Measurements from ENCODE around the gene TMEM174.
A peak's percentile ranks its signal among the peaks of the same experiment; 100 is the strongest.
"Not testable (repeated sequence)": the region's sequence is repeated elsewhere in the genome, so short reads cannot be mapped to it uniquely, and the experiment has no call there.

TMEM174 gene

DNA sequence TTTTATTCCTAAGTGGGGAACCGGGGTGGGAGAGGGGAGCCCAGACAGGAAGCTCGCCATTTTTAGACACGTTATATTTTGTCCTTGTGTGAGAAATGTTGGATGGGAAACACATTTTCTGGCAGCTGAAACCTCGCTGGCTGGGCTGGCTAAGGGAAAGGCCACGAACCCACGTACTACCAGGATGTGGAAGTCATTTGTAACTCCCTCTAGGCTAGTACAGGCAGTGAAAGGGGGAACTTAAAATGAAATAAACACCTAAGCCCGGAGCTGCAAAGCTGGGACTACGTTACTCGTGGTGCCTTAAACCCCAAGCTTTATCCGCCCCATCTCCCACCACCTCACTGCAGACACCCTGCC, 42.5 kb downstream of the TMEM174 start:
- TF ChIP-seq CTCF (IDR thresholded peaks at IDR 0.05; ENCODE audit: unreplicated experiment in 3 of 3), result no peak
- peaks cover 4% of the 10 kb centered on the region for H3K36me3 Mint-ChIP-seq (ENCODE audit: low read depth)
- H3K4me1 Mint-ChIP-seq, result peaks cover 21% of the 10 kb centered on the region
- peaks cover 14% of the 10 kb centered on the region for H3K9me3 Mint-ChIP-seq
- H3K27me3 Mint-ChIP-seq (ENCODE audit: low read depth), result peaks cover 92% of the 10 kb centered on the region
- peak overlapping the region; percentile 67 to 75 (median 69) for H3K4me3 Mint-ChIP-seq
- H3K27ac Mint-ChIP-seq, result peak overlapping the region in 2 of 3 experiments; percentile 59 to 65

DNA sequence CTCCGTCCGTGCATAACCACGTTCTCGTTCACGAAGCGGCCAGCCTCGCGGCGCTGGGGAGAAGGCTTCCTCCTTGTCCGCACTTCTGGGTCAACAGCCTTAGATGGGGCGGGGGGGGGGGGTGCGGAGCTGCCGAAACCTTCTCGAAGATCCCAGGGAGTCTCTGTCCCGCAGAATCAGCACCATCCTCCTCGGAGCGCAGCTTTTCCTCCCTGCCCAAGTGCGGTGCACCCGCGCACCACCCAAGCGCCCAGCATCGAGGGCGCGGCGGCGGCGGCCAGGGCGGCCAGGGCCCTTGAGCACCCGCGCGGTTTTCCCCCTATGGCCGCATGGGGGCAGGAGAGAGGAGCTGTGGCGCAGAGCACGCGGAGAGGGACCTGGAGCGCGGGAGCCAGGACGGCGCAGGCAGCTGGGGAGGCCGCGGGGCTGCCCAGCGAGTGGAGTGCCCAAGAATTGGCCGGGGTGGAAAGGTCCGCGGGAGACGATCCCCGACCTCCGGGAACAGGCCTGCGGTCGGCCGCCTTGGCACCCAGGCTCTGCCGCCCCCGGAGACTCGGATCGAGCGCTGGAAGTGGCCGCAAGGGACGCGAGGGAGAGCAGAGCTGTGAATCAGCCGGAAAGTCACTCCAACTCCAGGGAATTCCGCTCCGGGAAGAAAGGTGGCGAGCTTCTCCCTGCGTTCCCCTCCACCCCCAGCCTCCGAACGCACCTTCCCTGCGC, 43.1 kb downstream of the TMEM174 start:
- H3K27ac Mint-ChIP-seq, result peak overlapping the region in 2 of 3 experiments; percentile 59 to 65
- H3K27me3 Mint-ChIP-seq (ENCODE audit: low read depth), result peaks cover 92% of the 10 kb centered on the region
- peak overlapping the region; percentile 67 to 75 (median 69) for H3K4me3 Mint-ChIP-seq
- H3K9me3 Mint-ChIP-seq, result peaks cover 9% of the 10 kb centered on the region
- H3K4me1 Mint-ChIP-seq, result peaks cover 21% of the 10 kb centered on the region
- TF ChIP-seq CTCF (IDR thresholded peaks at IDR 0.05; ENCODE audit: unreplicated experiment in 3 of 3), result peak; percentile 90 to 95 (median 90)
- no peaks in the 10 kb centered on the region for H3K36me3 Mint-ChIP-seq (ENCODE audit: low read depth)

- H3K4me3 Mint-ChIP-seq, result no peak overlapping the region
- H3K36me3 Mint-ChIP-seq (ENCODE audit: low read depth), result no peaks in the 10 kb centered on the region
These were observed 45.7 kb downstream of the TMEM174 start for GRCh38 chr5:73218552-73219171.

GRCh38 chr5:73219336-73219735, 46.3 kb downstream of the TMEM174 start:
- not testable (repeated sequence) for H3K27ac Mint-ChIP-seq; H3K4me3 Mint-ChIP-seq; H3K36me3 Mint-ChIP-seq (ENCODE audit: low read depth); H3K9me3 Mint-ChIP-seq
- Mint-ChIP-seq H3K27me3 (ENCODE audit: low read depth) (peaks cover 96% of the 10 kb centered on the region), H3K4me1 (peaks cover 18% of the 10 kb centered on the region)

More at GRCh38 chr5:73218552-73219171, 45.7 kb downstream of the TMEM174 start:
- H3K4me1 Mint-ChIP-seq, result peaks cover 22% of the 10 kb centered on the region
- H3K27ac Mint-ChIP-seq, result peak overlapping the region in 1 of 3 experiments; percentile 20
- TF ChIP-seq CTCF (IDR thresholded peaks at IDR 0.05; ENCODE audit: unreplicated experiment in 3 of 3), result peak; percentile 48 to 63 (median 57)
- H3K27me3 Mint-ChIP-seq (ENCODE audit: low read depth), result peaks cover 96% of the 10 kb centered on the region
- no peaks in the 10 kb centered on the region for H3K9me3 Mint-ChIP-seq

GRCh38 chr5:73221161-73221560, 48.2 kb downstream of the TMEM174 start:
- no peaks in the 10 kb centered on the region for H3K9me3 Mint-ChIP-seq
- H3K4me3 Mint-ChIP-seq, result no peak overlapping the region
- H3K27ac Mint-ChIP-seq, result peak overlapping the region in 1 of 3 experiments; percentile 90
- H3K27me3 Mint-ChIP-seq (ENCODE audit: low read depth), result peaks cover 95% of the 10 kb centered on the region
- H3K36me3 Mint-ChIP-seq (ENCODE audit: low read depth), result no peaks in the 10 kb centered on the region
- H3K4me1 Mint-ChIP-seq, result peaks cover 5% of the 10 kb centered on the region
- TF ChIP-seq CTCF (IDR thresholded peaks at IDR 0.05; ENCODE audit: unreplicated experiment in 3 of 3), result no peak

GRCh38 chr5:73221726-73222125, 48.7 kb downstream of the TMEM174 start:
- no peak for TF ChIP-seq CTCF (IDR thresholded peaks at IDR 0.05; ENCODE audit: unreplicated experiment in 3 of 3)
- Mint-ChIP-seq H3K36me3 (ENCODE audit: low read depth) (no peaks in the 10 kb centered on the region), H3K4me3 (no peak overlapping the region), H3K27me3 (ENCODE audit: low read depth) (peaks cover 95% of the 10 kb centered on the region), H3K9me3 (no peaks in the 10 kb centered on the region), H3K4me1 (peaks cover 5% of the 10 kb centered on the region), H3K27ac (peak overlapping the region in 1 of 3 experiments; percentile 90)
